ENCODE results near the gene TACC2. TPM values are rescaled to one million over a fixed set of nuclear protein-coding genes. Genes with fewer than 3 reads are reported as not detected.

The TACC2 gene
- total and polyA plus RNA-seq, 7 donors = 44.0 to 439 (median 313) TPM

- ATAC-seq (no peak), DNase-seq (no peak)
- H3K27me3 ChIP-seq (ENCODE audit: insufficient read depth in 3 of 3, low read length in 2 of 3) = no peaks in the 10 kb centered on the region
- peaks cover 40% of the 10 kb centered on the region for H3K4me1 ChIP-seq
- peak overlapping the region; percentile 61 for H3K27ac ChIP-seq
- TF ChIP-seq, protein P1, sequence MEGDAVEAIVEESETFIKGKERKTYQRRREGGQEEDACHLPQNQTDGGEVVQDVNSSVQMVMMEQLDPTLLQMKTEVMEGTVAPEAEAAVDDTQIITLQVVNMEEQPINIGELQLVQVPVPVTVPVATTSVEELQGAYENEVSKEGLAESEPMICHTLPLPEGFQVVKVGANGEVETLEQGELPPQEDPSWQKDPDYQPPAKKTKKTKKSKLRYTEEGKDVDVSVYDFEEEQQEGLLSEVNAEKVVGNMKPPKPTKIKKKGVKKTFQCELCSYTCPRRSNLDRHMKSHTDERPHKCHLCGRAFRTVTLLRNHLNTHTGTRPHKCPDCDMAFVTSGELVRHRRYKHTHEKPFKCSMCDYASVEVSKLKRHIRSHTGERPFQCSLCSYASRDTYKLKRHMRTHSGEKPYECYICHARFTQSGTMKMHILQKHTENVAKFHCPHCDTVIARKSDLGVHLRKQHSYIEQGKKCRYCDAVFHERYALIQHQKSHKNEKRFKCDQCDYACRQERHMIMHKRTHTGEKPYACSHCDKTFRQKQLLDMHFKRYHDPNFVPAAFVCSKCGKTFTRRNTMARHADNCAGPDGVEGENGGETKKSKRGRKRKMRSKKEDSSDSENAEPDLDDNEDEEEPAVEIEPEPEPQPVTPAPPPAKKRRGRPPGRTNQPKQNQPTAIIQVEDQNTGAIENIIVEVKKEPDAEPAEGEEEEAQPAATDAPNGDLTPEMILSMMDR (IDR thresholded peaks at IDR 0.05) = no peak
- intact Hi-C loops (cut with DNase I) = no loop called here
- H3K9me3 ChIP-seq = no peaks in the 10 kb centered on the region
- H3K36me3 ChIP-seq (ENCODE audit: insufficient read depth in 1 of 2, low read depth in 1 of 2) = peaks cover 6 to 61% of the 10 kb centered on the region in 2 donors
- H3K4me3 ChIP-seq = no peak overlapping the region
- WGBS, 3 donors = 61 to 70% (median 68%) methylated on average over 12 of the region's 12 CpGs
These were observed 144.1 kb downstream of the TACC2 start for GRCh38 chr10:122132882-122133565.

DNA sequence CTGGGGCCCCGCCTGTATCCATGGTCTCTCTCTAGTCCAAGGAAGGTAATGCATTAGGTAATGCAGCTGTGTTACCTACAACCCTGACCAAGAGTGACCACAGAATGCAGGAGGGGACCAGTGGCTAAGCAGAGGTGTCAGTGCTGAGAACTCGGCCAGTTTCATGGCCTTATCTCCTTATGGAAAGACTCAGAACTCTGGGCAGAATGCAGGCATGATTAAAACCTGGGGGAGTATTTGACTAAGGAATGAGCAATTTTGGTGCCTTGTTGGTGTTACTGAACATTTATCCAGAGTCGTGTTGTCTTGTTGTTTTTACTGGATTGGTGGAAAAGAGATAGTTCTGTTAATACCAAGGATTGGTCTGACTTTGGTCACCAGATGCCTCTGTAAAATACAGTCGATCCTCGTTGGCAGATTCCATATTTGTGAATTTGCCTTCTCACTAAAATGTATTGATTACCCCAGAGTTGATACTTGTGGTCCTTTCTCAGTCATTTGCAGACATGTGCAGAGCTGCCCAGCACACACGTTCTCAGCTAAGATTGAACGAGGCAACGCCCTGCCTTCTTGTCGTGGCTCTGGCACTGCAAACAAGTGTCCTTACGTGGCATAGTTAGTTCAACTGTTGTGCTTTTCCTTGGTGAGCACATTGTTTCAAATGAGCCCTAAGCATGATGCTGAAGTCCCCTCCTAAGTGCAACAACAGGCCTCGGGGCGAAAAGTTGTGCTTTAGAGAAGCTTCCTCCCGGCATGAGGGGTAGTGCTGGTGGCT is 146.5 kb downstream of the TACC2 start:
- WGBS, 3 donors = 84 to 91% (median 87%) methylated on average over 13 of the region's 13 CpGs
- no peak for ATAC-seq
- TF ChIP-seq, protein P1 (IDR thresholded peaks at IDR 0.05) = no peak
- Histone ChIP-seq H3K27me3 (ENCODE audit: insufficient read depth in 3 of 3, low read length in 2 of 3) (no peaks in the 10 kb centered on the region), H3K9me3 (no peaks in the 10 kb centered on the region), H3K4me1 (peaks cover 42% of the 10 kb centered on the region), H3K36me3 (ENCODE audit: insufficient read depth in 1 of 2, low read depth in 1 of 2) (peaks cover 6 to 74% of the 10 kb centered on the region in 2 donors), H3K4me3 (no peak overlapping the region), H3K27ac (peak overlapping the region; percentile 9)
- intact Hi-C loops (cut with DNase I) = no loop called here
- no peak for DNase-seq

- Histone ChIP-seq H3K36me3 (ENCODE audit: insufficient read depth in 1 of 2, low read depth in 1 of 2) (peaks cover 3 to 60% of the 10 kb centered on the region in 2 donors), H3K4me1 (peaks cover 55% of the 10 kb centered on the region), H3K9me3 (no peaks in the 10 kb centered on the region), H3K27ac (peak overlapping the region; percentile 90), H3K4me3 (no peak overlapping the region), H3K27me3 (ENCODE audit: insufficient read depth in 3 of 3, low read length in 2 of 3) (no peaks in the 10 kb centered on the region)
- TF ChIP-seq, protein P1 (IDR thresholded peaks at IDR 0.05) = no peak
- DNase-seq (no peak), ATAC-seq (no peak)
- 33 to 55% (median 38%) methylated on average over 16 of the region's 16 CpGs for WGBS, 3 donors
- intact Hi-C loops (cut with DNase I) = no loop called here
These were observed 150.1 kb downstream of the TACC2 start for GRCh38 chr10:122138831-122139625.

- no peaks in the 10 kb centered on the region for H3K9me3 ChIP-seq
- intact Hi-C loops (cut with DNase I) = loop anchor here in 1 of 2 donors (2.0 to 5.0 kb wide), 2 partner anchors 77 to 93 kb away; no protein-coding TSS in a partner anchor
- H3K4me3 ChIP-seq = no peak overlapping the region
- WGBS, 3 donors = 33 to 47% (median 33%) methylated on average over 10 of the region's 10 CpGs
- TF ChIP-seq, protein P1 (IDR thresholded peaks at IDR 0.05) = no peak
- H3K4me1 ChIP-seq = peaks cover 55% of the 10 kb centered on the region
- H3K27me3 ChIP-seq (ENCODE audit: insufficient read depth in 3 of 3, low read length in 2 of 3) = no peaks in the 10 kb centered on the region
- peaks cover 3 to 59% of the 10 kb centered on the region in 2 donors for H3K36me3 ChIP-seq (ENCODE audit: insufficient read depth in 1 of 2, low read depth in 1 of 2)
- H3K27ac ChIP-seq = peak overlapping the region; percentile 90
- peak in 1 of 2 donors; percentile 65 for DNase-seq
- peak in 2 of 4 donors; percentile 12 to 19 for ATAC-seq
These were observed 150.7 kb downstream of the TACC2 start for GRCh38 chr10:122139627-122140170.

All from psoas muscle (tissue), 8 donors.